K562 (cell line): ENCODE measurements around the gene PAX5. TPM values are rescaled to one million over a fixed set of nuclear protein-coding genes. Genes with fewer than 3 reads are reported as not detected.

Experiments used
- FOXA3 ChIP-seq, 2 experiments: fragments of 450-650 bp in 1 of 2; sonication (generic) in 1 of 2; formaldehyde crosslinking; IDR thresholded peaks in 1 of 2; conservative IDR thresholded peaks in 1 of 2; 2 replicates each; pipeline versions ENCODE4 v1.4.0 to v1.8.0; 2020 to 2022; ENCODE audit warnings: mild to moderate bottlenecking in 2 of 2, missing genetic modification reagents in 1 of 2
- HDAC3 ChIP-seq: fragments of 450-650 bp; IDR thresholded peaks from 2 replicates; pipeline ENCODE4 v1.6.1; 2018; ENCODE audit warnings: borderline replicate concordance, mild to moderate bottlenecking, moderate library complexity; ENCODE audit not compliant: partially characterized antibody
- HMGN3 ChIP-seq: IDR thresholded peaks from 2 replicates; pipeline ENCODE4 v1.6.1; 2011; ENCODE audit warnings: borderline replicate concordance, low read depth, mild to moderate bottlenecking, mixed read lengths, low read length; ENCODE audit not compliant: insufficient read length; ENCODE audit errors: extremely low read depth
- ZNF696 ChIP-seq: fragments of 250-450 bp; sonication (Bioruptor Pico); conservative IDR thresholded peaks from 2 replicates; pipeline ENCODE4 v1.4.0; 2020; ENCODE audit warnings: mild to moderate bottlenecking, moderate library complexity
- polyA plus RNA-seq, 8 experiments: library from polyadenylated mRNA; depleted of rRNA in 4 of 8; stranded (reverse) in 5 of 8; unstranded in 3 of 8; fragments of >200 nt; fragmentation: Nextera tagmentation in 2 of 8; fragmentation: Illumina TruSeq in 1 of 8; extraction: Ambion mirVana in 2 of 8; extraction: Trizol in 1 of 8; gene quantifications; 2 replicates each; pipeline versions ENCODE4 v1.2.1 to v1.2.3, GENCODE V29; 2011 to 2014; ENCODE audit warnings: inconsistent platforms in 1 of 8, missing spikeins in 1 of 8
- total RNA-seq, 7 experiments: library from RNA; depleted of rRNA in 6 of 7; stranded (reverse); fragments of >200 nt in 6 of 7; fragmentation: Illumina TruSeq in 2 of 7; extraction: Trizol in 2 of 7; gene quantifications; 2 replicates each; pipeline versions ENCODE4 v1.2.1 to v1.2.3, GENCODE V29; 2011 to 2021; ENCODE audit warnings: low replicate concordance in 1 of 7
- TF ChIP-seq, protein P1 (sequence below), 2 experiments: fragments of 450-650 bp in 1 of 2; sonication (generic) in 1 of 2; formaldehyde crosslinking in 1 of 2; IDR thresholded peaks; 2 replicates each; pipeline versions ENCODE4 v1.7.1 to v1.9.0; 2016 to 2022; ENCODE audit warnings: inconsistent platforms in 1 of 2, mild to moderate bottlenecking in 1 of 2, missing genetic modification reagents in 1 of 2
- TF ChIP-seq, protein P2 (sequence below): sonication (generic); formaldehyde crosslinking; IDR thresholded peaks from 2 replicates; pipeline ENCODE4 v1.8.0; 2023; ENCODE audit warnings: mild to moderate bottlenecking, missing genetic modification reagents
- TF ChIP-seq, protein P3 (sequence below): sonication (generic); formaldehyde crosslinking; IDR thresholded peaks from 2 replicates; pipeline ENCODE4 v1.9.0; 2022; ENCODE audit warnings: mild to moderate bottlenecking, missing genetic modification reagents
- TF ChIP-seq, protein P4 (sequence below): fragments of 450-650 bp; IDR thresholded peaks from 2 replicates; pipeline ENCODE4 v1.6.1; 2014; ENCODE audit warnings: low read depth, mild to moderate bottlenecking, moderate library complexity, borderline replicate concordance

PAX5 gene
- total and polyA plus RNA-seq, 9 of the 15 experiments (the other 6 are each of a cell fraction or from before 2014, with no cell fraction given), result 0.03 to 0.09 TPM; not detected in 7

GRCh38 chr9:37027582-37028419 lies 6.3 kb downstream of the PAX5 start (continued):
- TF ChIP-seq, protein P1, sequence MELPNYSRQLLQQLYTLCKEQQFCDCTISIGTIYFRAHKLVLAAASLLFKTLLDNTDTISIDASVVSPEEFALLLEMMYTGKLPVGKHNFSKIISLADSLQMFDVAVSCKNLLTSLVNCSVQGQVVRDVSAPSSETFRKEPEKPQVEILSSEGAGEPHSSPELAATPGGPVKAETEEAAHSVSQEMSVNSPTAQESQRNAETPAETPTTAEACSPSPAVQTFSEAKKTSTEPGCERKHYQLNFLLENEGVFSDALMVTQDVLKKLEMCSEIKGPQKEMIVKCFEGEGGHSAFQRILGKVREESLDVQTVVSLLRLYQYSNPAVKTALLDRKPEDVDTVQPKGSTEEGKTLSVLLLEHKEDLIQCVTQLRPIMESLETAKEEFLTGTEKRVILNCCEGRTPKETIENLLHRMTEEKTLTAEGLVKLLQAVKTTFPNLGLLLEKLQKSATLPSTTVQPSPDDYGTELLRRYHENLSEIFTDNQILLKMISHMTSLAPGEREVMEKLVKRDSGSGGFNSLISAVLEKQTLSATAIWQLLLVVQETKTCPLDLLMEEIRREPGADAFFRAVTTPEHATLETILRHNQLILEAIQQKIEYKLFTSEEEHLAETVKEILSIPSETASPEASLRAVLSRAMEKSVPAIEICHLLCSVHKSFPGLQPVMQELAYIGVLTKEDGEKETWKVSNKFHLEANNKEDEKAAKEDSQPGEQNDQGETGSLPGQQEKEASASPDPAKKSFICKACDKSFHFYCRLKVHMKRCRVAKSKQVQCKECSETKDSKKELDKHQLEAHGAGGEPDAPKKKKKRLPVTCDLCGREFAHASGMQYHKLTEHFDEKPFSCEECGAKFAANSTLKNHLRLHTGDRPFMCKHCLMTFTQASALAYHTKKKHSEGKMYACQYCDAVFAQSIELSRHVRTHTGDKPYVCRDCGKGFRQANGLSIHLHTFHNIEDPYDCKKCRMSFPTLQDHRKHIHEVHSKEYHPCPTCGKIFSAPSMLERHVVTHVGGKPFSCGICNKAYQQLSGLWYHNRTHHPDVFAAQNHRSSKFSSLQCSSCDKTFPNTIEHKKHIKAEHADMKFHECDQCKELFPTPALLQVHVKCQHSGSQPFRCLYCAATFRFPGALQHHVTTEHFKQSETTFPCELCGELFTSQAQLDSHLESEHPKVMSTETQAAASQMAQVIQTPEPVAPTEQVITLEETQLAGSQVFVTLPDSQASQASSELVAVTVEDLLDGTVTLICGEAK (IDR thresholded peaks at IDR 0.05), result peak; percentile 29; the same call in 1 of the 2 replicates
- TF ChIP-seq, protein P1 (CRISPR knock-in tag; IDR thresholded peaks at IDR 0.05), result no peak; the same call in 1 of the 2 replicates
- TF ChIP-seq ZNF696 (no peak), HMGN3 (peak; percentile 59), FOXA3 (CRISPR knock-in tag; conservative IDR thresholded peaks at IDR 0.05 in 1 of 2, IDR thresholded peaks at IDR 0.05 in 1 of 2) (0 out of 4 replicates have a peak, but pooled peaks of 1 of the 2 experiments have one; percentile 63), HDAC3 (no peak)
- TF ChIP-seq, protein P2, sequence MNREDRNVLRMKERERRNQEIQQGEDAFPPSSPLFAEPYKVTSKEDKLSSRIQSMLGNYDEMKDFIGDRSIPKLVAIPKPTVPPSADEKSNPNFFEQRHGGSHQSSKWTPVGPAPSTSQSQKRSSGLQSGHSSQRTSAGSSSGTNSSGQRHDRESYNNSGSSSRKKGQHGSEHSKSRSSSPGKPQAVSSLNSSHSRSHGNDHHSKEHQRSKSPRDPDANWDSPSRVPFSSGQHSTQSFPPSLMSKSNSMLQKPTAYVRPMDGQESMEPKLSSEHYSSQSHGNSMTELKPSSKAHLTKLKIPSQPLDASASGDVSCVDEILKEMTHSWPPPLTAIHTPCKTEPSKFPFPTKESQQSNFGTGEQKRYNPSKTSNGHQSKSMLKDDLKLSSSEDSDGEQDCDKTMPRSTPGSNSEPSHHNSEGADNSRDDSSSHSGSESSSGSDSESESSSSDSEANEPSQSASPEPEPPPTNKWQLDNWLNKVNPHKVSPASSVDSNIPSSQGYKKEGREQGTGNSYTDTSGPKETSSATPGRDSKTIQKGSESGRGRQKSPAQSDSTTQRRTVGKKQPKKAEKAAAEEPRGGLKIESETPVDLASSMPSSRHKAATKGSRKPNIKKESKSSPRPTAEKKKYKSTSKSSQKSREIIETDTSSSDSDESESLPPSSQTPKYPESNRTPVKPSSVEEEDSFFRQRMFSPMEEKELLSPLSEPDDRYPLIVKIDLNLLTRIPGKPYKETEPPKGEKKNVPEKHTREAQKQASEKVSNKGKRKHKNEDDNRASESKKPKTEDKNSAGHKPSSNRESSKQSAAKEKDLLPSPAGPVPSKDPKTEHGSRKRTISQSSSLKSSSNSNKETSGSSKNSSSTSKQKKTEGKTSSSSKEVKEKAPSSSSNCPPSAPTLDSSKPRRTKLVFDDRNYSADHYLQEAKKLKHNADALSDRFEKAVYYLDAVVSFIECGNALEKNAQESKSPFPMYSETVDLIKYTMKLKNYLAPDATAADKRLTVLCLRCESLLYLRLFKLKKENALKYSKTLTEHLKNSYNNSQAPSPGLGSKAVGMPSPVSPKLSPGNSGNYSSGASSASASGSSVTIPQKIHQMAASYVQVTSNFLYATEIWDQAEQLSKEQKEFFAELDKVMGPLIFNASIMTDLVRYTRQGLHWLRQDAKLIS, result peak; percentile 72; the same call in 1 of the 2 replicates
- TF ChIP-seq, protein P3, sequence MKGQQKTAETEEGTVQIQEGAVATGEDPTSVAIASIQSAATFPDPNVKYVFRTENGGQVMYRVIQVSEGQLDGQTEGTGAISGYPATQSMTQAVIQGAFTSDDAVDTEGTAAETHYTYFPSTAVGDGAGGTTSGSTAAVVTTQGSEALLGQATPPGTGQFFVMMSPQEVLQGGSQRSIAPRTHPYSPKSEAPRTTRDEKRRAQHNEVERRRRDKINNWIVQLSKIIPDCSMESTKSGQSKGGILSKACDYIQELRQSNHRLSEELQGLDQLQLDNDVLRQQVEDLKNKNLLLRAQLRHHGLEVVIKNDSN (CRISPR knock-in tag), result peak; percentile 38; the same call in 1 of the 2 replicates
- TF ChIP-seq, protein P4, sequence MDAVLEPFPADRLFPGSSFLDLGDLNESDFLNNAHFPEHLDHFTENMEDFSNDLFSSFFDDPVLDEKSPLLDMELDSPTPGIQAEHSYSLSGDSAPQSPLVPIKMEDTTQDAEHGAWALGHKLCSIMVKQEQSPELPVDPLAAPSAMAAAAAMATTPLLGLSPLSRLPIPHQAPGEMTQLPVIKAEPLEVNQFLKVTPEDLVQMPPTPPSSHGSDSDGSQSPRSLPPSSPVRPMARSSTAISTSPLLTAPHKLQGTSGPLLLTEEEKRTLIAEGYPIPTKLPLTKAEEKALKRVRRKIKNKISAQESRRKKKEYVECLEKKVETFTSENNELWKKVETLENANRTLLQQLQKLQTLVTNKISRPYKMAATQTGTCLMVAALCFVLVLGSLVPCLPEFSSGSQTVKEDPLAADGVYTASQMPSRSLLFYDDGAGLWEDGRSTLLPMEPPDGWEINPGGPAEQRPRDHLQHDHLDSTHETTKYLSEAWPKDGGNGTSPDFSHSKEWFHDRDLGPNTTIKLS, result no peak
